HG02885 (cell line): ENCODE data around the gene ZNF700.
A peak's percentile ranks its signal among the peaks of the same experiment; 100 is the strongest.
"Not testable (repeated sequence)": the region's sequence is repeated elsewhere in the genome, so short reads cannot be mapped to it uniquely, and the experiment has no call there.

Source experiments
- ATAC-seq: cut with Tn5 transposase; IDR thresholded peaks from one replicate; pipeline ENCODE4 v1.9.1; 2021; ENCODE audit warnings: mild to moderate bottlenecking; ENCODE audit not compliant: unreplicated experiment, poor library complexity

Gene ZNF700

GRCh38 chr19:11924886-11925650 lies at the start of gene ZNF700:
Gene ZNF700, plus strand, starts transcription at chr19:11925107. Its CDS starts 104 bp downstream, at chr19:11925211.
- ATAC-seq = peak; percentile 87

GRCh38 chr19:11879687-11880266 lies 45.1 kb upstream of the ZNF700 start:
- not testable (repeated sequence) for ATAC-seq

GRCh38 chr19:11880598-11880997 lies 44.3 kb upstream of the ZNF700 start:
- no peak for ATAC-seq

GRCh38 chr19:11881151-11881800 lies 43.6 kb upstream of the ZNF700 start:
- ATAC-seq = no peak

- no peak for ATAC-seq
These were observed 42.3 kb upstream of the ZNF700 start for GRCh38 chr19:11882606-11883005.

- ATAC-seq = no peak
These were observed 37.7 kb upstream of the ZNF700 start for GRCh38 chr19:11887234-11887610.

- peak; percentile 44 for ATAC-seq
These were observed 37.0 kb upstream of the ZNF700 start, which contains the start of gene ZNF69 for GRCh38 chr19:11887611-11888531. Gene ZNF69, plus strand, starts transcription at chr19:11887782. Its CDS starts 142 bp downstream, at chr19:11887924.

- ATAC-seq = not testable (repeated sequence)
These were observed 35.0 kb upstream of the ZNF700 start for GRCh38 chr19:11889901-11890300.

- ATAC-seq = no peak
These were observed 34.3 kb upstream of the ZNF700 start for GRCh38 chr19:11890634-11891033.

- ATAC-seq = no peak
These were observed 30.1 kb upstream of the ZNF700 start for GRCh38 chr19:11894851-11895250.

GRCh38 chr19:11902228-11902627 lies 22.7 kb upstream of the ZNF700 start:
- no peak for ATAC-seq

- no peak for ATAC-seq
These were observed 19.0 kb upstream of the ZNF700 start for GRCh38 chr19:11905928-11906327.

GRCh38 chr19:11911937-11912336 lies 13.0 kb upstream of the ZNF700 start:
- ATAC-seq = not testable (repeated sequence)

GRCh38 chr19:11914417-11915051 lies 10.4 kb upstream of the ZNF700 start:
- ATAC-seq = not testable (repeated sequence)

GRCh38 chr19:11921852-11922495 lies 2.9 kb upstream of the ZNF700 start:
- ATAC-seq = no peak

- ATAC-seq = not testable (repeated sequence)
These were observed 812 bp downstream of the ZNF700 start for GRCh38 chr19:11925651-11926187.

GRCh38 chr19:11927227-11927626 lies 2.3 kb downstream of the ZNF700 start:
- ATAC-seq = no peak

- ATAC-seq = no peak
These were observed 6.1 kb downstream of the ZNF700 start for GRCh38 chr19:11931051-11931450.

GRCh38 chr19:11931513-11931912 lies 6.6 kb downstream of the ZNF700 start:
- ATAC-seq = no peak
